Ramos (cell line): ENCODE measurements around the gene OSBPL2.

ENCODE experiments used
- in situ Hi-C: fragments of 300-500 bp; cut with MboI; formaldehyde crosslinking; loops from one replicate; pipeline ENCODE4 v1.14.3; 2022; ENCODE audit warnings: low sequenced_read_pairs; ENCODE audit not compliant: unreplicated experiment

OSBPL2 gene

GRCh38 chr20:62246872-62247652 lies 8.7 kb downstream of the OSBPL2 start:
- in situ Hi-C loops = no loop called here

GRCh38 chr20:62248890-62249560 lies 10.7 kb downstream of the OSBPL2 start:
- in situ Hi-C loops = no loop called here

- in situ Hi-C loops = no loop called here
These were observed 14.1 kb downstream of the OSBPL2 start for GRCh38 chr20:62252342-62252966.

- in situ Hi-C loops = no loop called here
These were observed 15.1 kb downstream of the OSBPL2 start for GRCh38 chr20:62253398-62253797.

- in situ Hi-C loops = no loop called here
These were observed 15.9 kb downstream of the OSBPL2 start for GRCh38 chr20:62254021-62254724.

GRCh38 chr20:62255976-62256375 lies 17.7 kb downstream of the OSBPL2 start:
- in situ Hi-C loops = no loop called here

GRCh38 chr20:62258499-62259293 lies 20.4 kb downstream of the OSBPL2 start:
- in situ Hi-C loops = no loop called here

GRCh38 chr20:62259294-62259565 lies 20.9 kb downstream of the OSBPL2 start:
- in situ Hi-C loops = no loop called here

GRCh38 chr20:62262064-62262463 lies 23.7 kb downstream of the OSBPL2 start:
- in situ Hi-C loops = no loop called here

- in situ Hi-C loops = no loop called here
These were observed 25.1 kb downstream of the OSBPL2 start for GRCh38 chr20:62263396-62263795.

- in situ Hi-C loops = no loop called here
These were observed 27.0 kb downstream of the OSBPL2 start for GRCh38 chr20:62265365-62265764.

- in situ Hi-C loops = no loop called here
These were observed 28.0 kb downstream of the OSBPL2 start for GRCh38 chr20:62266340-62266739.

GRCh38 chr20:62266851-62267250 lies 28.5 kb downstream of the OSBPL2 start:
- in situ Hi-C loops = no loop called here

- in situ Hi-C loops = no loop called here
These were observed 29.2 kb downstream of the OSBPL2 start for GRCh38 chr20:62267543-62267942.

- in situ Hi-C loops = no loop called here
These were observed 30.0 kb downstream of the OSBPL2 start for GRCh38 chr20:62268228-62268900.

GRCh38 chr20:62269378-62269777 lies 31.1 kb downstream of the OSBPL2 start:
- in situ Hi-C loops = no loop called here

- in situ Hi-C loops = no loop called here
These were observed 31.6 kb downstream of the OSBPL2 start for GRCh38 chr20:62269871-62270270.

- in situ Hi-C loops = no loop called here
These were observed 33.9 kb downstream of the OSBPL2 start for GRCh38 chr20:62272200-62272599.

- in situ Hi-C loops = no loop called here
These were observed 35.1 kb downstream of the OSBPL2 start for GRCh38 chr20:62273416-62273815.
